A673 (cell line): ENCODE results near the gene PRKAR2B. TPM values are rescaled to one million over a fixed set of nuclear protein-coding genes. Genes with fewer than 3 reads are reported as not detected.

Source experiments
- BruUV-seq: library from RNA; stranded (reverse); fragments of 400-500 nt; replicated peaks from 2 replicates; lab custom pipeline; 2021; lab: Mats Ljungman, UMichigan
- CTCF ChIA-PET: fragments of 300-600 bp; sonication (Branson Sonifier 250); formaldehyde crosslinking; loops from one replicate; lab custom pipeline; 2022; ENCODE audit warnings: antibody characterized with exemption; lab: Charles Lee
- POLR2A ChIA-PET: fragments of 300-600 bp; sonication (Branson Sonifier 250); formaldehyde crosslinking; loops from one replicate; lab custom pipeline; 2022; ENCODE audit warnings: antibody characterized with exemption; ENCODE audit not compliant: low non-redundant PET; lab: Charles Lee
- DNase-seq: peaks from one replicate; pipeline ENCODE4 v3.0.0-alpha.2; 2015; ENCODE audit warnings: low spot score
- H3K27ac ChIP-seq: fragments of 200-600 bp; sonication (generic); 2 replicates; pipeline ENCODE4 v1.5.1; 2016; ENCODE audit warnings: mixed run types, low read depth, mild to moderate bottlenecking, mixed read lengths, antibody characterized with exemption, low read length; ENCODE audit not compliant: poor library complexity, severe bottlenecking
- H3K27me3 ChIP-seq: fragments of 200-600 bp; sonication (generic); replicated peaks from 2 replicates; pipeline ENCODE4 v1.6.1; 2017; ENCODE audit warnings: mixed run types, low read depth, mild to moderate bottlenecking, mixed read lengths, antibody characterized with exemption, low read length; ENCODE audit not compliant: insufficient read depth, poor library complexity
- H3K36me3 ChIP-seq: fragments of 200-600 bp; sonication (generic); 2 replicates; pipeline ENCODE4 v1.6.1; 2016; ENCODE audit warnings: mixed run types, mild to moderate bottlenecking, mixed read lengths, antibody characterized with exemption, low read length; ENCODE audit not compliant: insufficient read depth, poor library complexity, severe bottlenecking
- H3K4me1 ChIP-seq: fragments of 200-600 bp; sonication (generic); 2 replicates; pipeline ENCODE4 v1.6.1; 2017; ENCODE audit warnings: mixed run types, mild to moderate bottlenecking, mixed read lengths, antibody characterized with exemption, low read length; ENCODE audit not compliant: insufficient read depth, poor library complexity, severe bottlenecking
- H3K4me3 ChIP-seq: fragments of 200-600 bp; sonication (generic); 2 replicates; pipeline ENCODE4 v1.5.1; 2016; ENCODE audit warnings: low read depth, mixed run types, mild to moderate bottlenecking, mixed read lengths, low read length; ENCODE audit not compliant: poor library complexity, severe bottlenecking
- H3K9me3 ChIP-seq: fragments of 200-600 bp; sonication (generic); 2 replicates; pipeline ENCODE4 v1.6.1; 2016; ENCODE audit warnings: mixed run types, low read depth, mild to moderate bottlenecking, mixed read lengths, antibody characterized with exemption, low read length; ENCODE audit not compliant: poor library complexity, severe bottlenecking
- CTCF ChIP-seq: fragments of 300-800, 200-600 bp; sonication (generic); conservative IDR thresholded peaks from 2 replicates; pipeline ENCODE4 v1.5.1; 2017; ENCODE audit warnings: low read depth, mild to moderate bottlenecking, antibody characterized with exemption, low read length, moderate library complexity, mixed read lengths
- EZH2 ChIP-seq: fragments of 200-600 bp; sonication (generic); IDR thresholded peaks from 2 replicates; pipeline ENCODE4 v1.6.1; 2017; ENCODE audit warnings: borderline replicate concordance, low read depth, mild to moderate bottlenecking, mixed read lengths, antibody characterized with exemption, low read length; ENCODE audit not compliant: poor library complexity, severe bottlenecking
- intact Hi-C: fragments of 100-400 bp; cut with micrococcal nuclease; formaldehyde crosslinking; loops from one replicate; pipeline ENCODE4 v1.10.0; 2022; ENCODE audit not compliant: unreplicated experiment
- total RNA-seq: library from RNA; stranded (reverse); gene quantifications from 2 replicates; pipeline ENCODE4 v1.2.3, GENCODE V29; 2021

The PRKAR2B gene
- total RNA-seq, 1 experiment from 2014 or later: 4.8 TPM

GRCh38 chr7:107150375-107151073 is 106.0 kb downstream of the PRKAR2B start:
- Histone ChIP-seq H3K4me3 (no peak overlapping the region), H3K9me3 (no peaks in the 10 kb centered on the region), H3K27me3 (no peaks in the 10 kb centered on the region), H3K36me3 (no peaks in the 10 kb centered on the region), H3K27ac (no peak overlapping the region), H3K4me1 (no peaks in the 10 kb centered on the region)
- DNase-seq: peak; percentile 67
- intact Hi-C loops: loop anchor here (1.0 kb wide), 2 partner anchors 204 to 357 kb away; no protein-coding TSS in a partner anchor
- no TSS peak for BruUV-seq
- ChIA-PET POLR2A (no interaction called here), CTCF (interaction anchor here (0.9 to 1.7 kb wide), 3 partner anchors 18 to 724 kb away, joined by 3 to 17 read pairs (median 3); partner anchors contain the start of gene HBP1)
- TF ChIP-seq EZH2 (no peak), CTCF (peak; percentile 73)

GRCh38 chr7:107151538-107151937 is 107.0 kb downstream of the PRKAR2B start:
- POLR2A ChIA-PET: no interaction called here
- BruUV-seq: no TSS peak
- H3K4me3 ChIP-seq: no peak overlapping the region
- H3K36me3 ChIP-seq: no peaks in the 10 kb centered on the region
- H3K9me3 ChIP-seq: no peaks in the 10 kb centered on the region
- no peak for DNase-seq
- no peaks in the 10 kb centered on the region for H3K4me1 ChIP-seq
- H3K27ac ChIP-seq: no peak overlapping the region
- CTCF ChIA-PET: interaction anchor here (0.7 to 0.9 kb wide), 2 partner anchors 204 to 358 kb away, joined by 3 to 4 read pairs; no protein-coding TSS in a partner anchor
- no peak for TF ChIP-seq EZH2
- TF ChIP-seq CTCF: no peak
- H3K27me3 ChIP-seq: no peaks in the 10 kb centered on the region
- intact Hi-C loops: no loop called here

GRCh38 chr7:107152011-107152410 is 107.5 kb downstream of the PRKAR2B start:
- no peaks in the 10 kb centered on the region for H3K36me3 ChIP-seq
- no peak overlapping the region for H3K4me3 ChIP-seq
- no peak for DNase-seq
- H3K27me3 ChIP-seq: no peaks in the 10 kb centered on the region
- ChIA-PET CTCF (interaction anchor here (0.7 to 0.9 kb wide), 2 partner anchors 205 to 359 kb away, joined by 3 to 4 read pairs; no protein-coding TSS in a partner anchor), POLR2A (no interaction called here)
- no peak overlapping the region for H3K27ac ChIP-seq
- intact Hi-C loops: no loop called here
- BruUV-seq: no TSS peak
- TF ChIP-seq CTCF: no peak
- TF ChIP-seq EZH2: no peak
- H3K4me1 ChIP-seq: no peaks in the 10 kb centered on the region
- H3K9me3 ChIP-seq: no peaks in the 10 kb centered on the region
